Esophagus (tissue), 2 donors: ENCODE results near the gene CDH13. TPM values are rescaled to one million over a fixed set of nuclear protein-coding genes. Genes with fewer than 3 reads are reported as not detected.

Experiments
- H3K27ac ChIP-seq, 2 donors: one replicate each; pipeline ENCODE4 v1.5.1; 2013; ENCODE audit warnings: low read depth in 2 of 2, mild to moderate bottlenecking in 2 of 2, inconsistent platforms in 1 of 2, low read length in 1 of 2, moderate library complexity in 1 of 2
- H3K27me3 ChIP-seq, 2 donors: one replicate each; pipeline ENCODE4 v1.6.1; 2013; ENCODE audit warnings: low read length in 2 of 2, control low read depth in 1 of 2, mild to moderate bottlenecking in 1 of 2; ENCODE audit not compliant: insufficient read depth in 2 of 2, control insufficient read depth in 1 of 2
- H3K36me3 ChIP-seq, 2 donors: one replicate each; pipeline ENCODE4 v1.6.1; 2013; ENCODE audit warnings: low read length in 1 of 2; ENCODE audit not compliant: control insufficient read depth in 2 of 2, insufficient read depth in 2 of 2
- H3K4me1 ChIP-seq, 2 donors: one replicate each; pipeline ENCODE4 v1.6.1; 2013; ENCODE audit warnings: low read length in 1 of 2; ENCODE audit not compliant: control insufficient read depth in 2 of 2, insufficient read depth in 2 of 2
- H3K4me3 ChIP-seq, 2 donors: one replicate each; pipeline ENCODE4 v1.5.1; 2013; ENCODE audit warnings: low read length in 2 of 2, mild to moderate bottlenecking in 2 of 2, low read depth in 1 of 2, moderate library complexity in 1 of 2
- H3K9me3 ChIP-seq, 2 donors: one replicate each; pipeline ENCODE4 v1.6.1; 2013; ENCODE audit warnings: mild to moderate bottlenecking in 2 of 2, low read depth in 1 of 2, low read length in 1 of 2, moderate library complexity in 1 of 2; ENCODE audit not compliant: control insufficient read depth in 2 of 2, insufficient read depth in 1 of 2
- WGBS, 2 donors: extraction: QIAGEN DNeasy Blood & Tissue Kit; methylation state at CpG; one replicate each; pipeline ENCODE4 v1.1.7; 2013; 5-methylcytosine and 5-hydroxymethylcytosine counted together
- polyA plus RNA-seq, 2 donors: library from polyadenylated mRNA; stranded (reverse); fragments of 200-250 nt; gene quantifications; one replicate each; pipeline ENCODE4 v1.2.3, GENCODE V29; 2013
- donor health status: healthy with polysubstance abuse.
- donor health status: Bipolar disorder and iron deficiency.

CDH13 gene
- polyA plus RNA-seq, 2 donors = 1.3 to 4.3 TPM

DNA sequence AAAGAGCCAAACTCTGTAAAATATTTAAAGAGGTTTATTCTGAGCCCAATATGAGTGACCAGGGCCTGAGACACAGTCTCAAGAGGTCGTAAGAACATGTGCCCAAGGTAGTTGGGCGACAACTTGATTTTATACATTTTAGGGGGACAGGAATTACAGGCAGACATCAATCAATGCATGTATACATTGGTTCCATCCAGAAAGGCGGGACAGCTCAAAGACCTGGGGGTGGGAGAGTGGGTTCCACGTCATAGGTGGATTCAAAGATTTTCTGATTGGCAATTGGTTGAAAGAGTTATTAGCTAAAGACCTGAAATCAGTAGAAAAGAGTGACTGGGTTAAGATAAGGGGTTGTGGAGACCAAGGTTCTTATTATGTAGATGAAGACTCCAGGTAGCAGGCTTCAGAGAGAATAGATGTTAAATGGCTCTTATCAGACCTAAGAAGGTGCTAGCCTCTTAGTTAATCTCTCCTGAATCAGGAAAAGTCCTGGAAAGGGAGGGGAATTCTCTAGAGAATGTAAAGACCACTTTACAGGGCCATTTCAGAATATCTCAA is 1213.4 kb downstream of the CDH13 start:
- Histone ChIP-seq H3K9me3 (no peaks in the 10 kb centered on the region), H3K4me1 (no peaks in the 10 kb centered on the region), H3K27ac (no peak overlapping the region), H3K27me3 (no peaks in the 10 kb centered on the region), H3K4me3 (no peak overlapping the region), H3K36me3 (no peaks in the 10 kb centered on the region)
- WGBS, 2 donors = 72 to 82% methylated on average over 4 of the region's 4 CpGs

DNA sequence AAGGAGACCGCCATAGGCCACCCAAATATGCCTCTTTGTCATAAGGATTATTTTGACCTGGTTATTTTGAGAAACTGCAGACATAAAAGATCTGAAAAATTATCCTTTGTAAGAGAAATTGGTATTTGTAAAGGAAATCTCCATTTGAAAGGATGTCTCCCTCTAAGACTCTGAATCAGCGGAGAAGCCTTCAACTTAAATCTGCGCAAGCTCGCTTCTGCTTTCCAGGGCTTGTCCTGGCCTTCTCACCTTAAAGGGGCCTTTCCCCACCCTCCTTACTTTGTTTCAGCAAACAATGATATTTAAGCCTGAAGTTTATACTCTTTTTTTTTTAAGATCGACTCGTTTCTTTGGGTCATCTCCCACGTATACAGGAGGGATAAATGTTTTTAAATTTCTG is 1215.5 kb downstream of the CDH13 start:
- Histone ChIP-seq H3K9me3 (no peaks in the 10 kb centered on the region), H3K27ac (no peak overlapping the region), H3K27me3 (no peaks in the 10 kb centered on the region), H3K4me3 (no peak overlapping the region), H3K4me1 (no peaks in the 10 kb centered on the region), H3K36me3 (no peaks in the 10 kb centered on the region)
- WGBS, 2 donors = 73 to 74% methylated on average over 7 of the region's 7 CpGs

DNA sequence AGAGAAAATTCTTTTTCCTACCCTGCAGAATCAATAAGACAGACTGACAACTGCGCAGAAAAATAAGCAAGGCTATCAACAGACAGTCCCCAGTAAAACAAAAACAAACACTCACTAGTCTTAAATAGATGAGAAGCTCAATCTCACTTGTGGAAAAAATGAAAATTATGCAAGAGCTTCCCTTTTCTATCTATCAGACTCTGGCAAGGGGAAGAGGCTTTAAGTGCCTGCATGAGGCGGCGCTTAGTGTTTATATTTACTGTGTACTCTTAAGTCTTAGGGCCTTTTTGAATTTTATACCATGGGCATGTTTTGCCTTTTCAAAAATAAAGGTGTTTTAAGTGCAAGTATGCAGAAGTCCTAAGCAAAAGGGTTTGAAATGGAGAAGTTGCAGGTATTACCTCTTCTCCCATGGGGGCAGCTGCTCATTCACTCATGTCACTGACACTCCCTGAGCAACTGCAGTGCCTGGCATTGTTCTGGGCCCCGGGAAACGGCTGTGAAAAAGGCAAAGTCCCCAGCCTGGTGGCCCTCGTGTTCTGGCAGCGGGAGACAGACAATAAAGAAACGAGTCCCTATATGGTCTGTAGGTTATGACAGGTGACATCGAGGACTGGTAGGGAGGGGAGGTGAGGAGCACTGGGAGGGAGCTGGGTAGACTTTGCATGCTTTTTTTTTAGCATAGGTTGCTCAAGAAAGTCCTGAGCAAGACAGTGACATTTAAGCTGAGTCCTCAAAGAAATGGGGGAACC is 1216.2 kb downstream of the CDH13 start:
- Histone ChIP-seq H3K4me3 (no peak overlapping the region), H3K27ac (no peak overlapping the region), H3K27me3 (no peaks in the 10 kb centered on the region), H3K36me3 (no peaks in the 10 kb centered on the region), H3K9me3 (no peaks in the 10 kb centered on the region), H3K4me1 (no peaks in the 10 kb centered on the region)
- 53 to 60% methylated on average over 9 of the region's 9 CpGs for WGBS, 2 donors

DNA sequence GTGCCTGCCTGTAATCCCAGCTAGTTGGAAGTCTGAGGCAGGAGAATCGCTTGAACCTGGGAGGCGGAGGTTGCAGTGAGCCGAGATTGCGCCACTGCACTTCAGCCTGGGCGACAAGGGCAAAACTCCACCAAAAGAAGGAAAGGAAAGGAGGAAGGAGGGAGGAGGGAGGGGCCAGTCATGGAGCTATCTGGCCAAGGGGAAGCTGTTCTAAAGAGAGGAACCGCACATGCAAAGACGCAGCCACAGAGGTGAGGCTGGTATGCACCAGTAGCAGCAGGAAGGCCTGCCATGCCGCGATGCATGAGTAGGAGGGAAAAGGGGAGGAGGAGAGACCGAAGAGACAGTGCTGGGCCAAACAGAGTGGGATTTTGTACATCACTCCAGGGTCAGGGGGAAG is 1216.9 kb downstream of the CDH13 start:
- H3K4me3 ChIP-seq = no peak overlapping the region
- no peaks in the 10 kb centered on the region for H3K4me1 ChIP-seq
- no peaks in the 10 kb centered on the region for H3K27me3 ChIP-seq
- WGBS, 2 donors = 66 to 73% methylated on average over 10 of the region's 10 CpGs
- no peaks in the 10 kb centered on the region for H3K36me3 ChIP-seq
- no peak overlapping the region for H3K27ac ChIP-seq
- no peaks in the 10 kb centered on the region for H3K9me3 ChIP-seq

DNA sequence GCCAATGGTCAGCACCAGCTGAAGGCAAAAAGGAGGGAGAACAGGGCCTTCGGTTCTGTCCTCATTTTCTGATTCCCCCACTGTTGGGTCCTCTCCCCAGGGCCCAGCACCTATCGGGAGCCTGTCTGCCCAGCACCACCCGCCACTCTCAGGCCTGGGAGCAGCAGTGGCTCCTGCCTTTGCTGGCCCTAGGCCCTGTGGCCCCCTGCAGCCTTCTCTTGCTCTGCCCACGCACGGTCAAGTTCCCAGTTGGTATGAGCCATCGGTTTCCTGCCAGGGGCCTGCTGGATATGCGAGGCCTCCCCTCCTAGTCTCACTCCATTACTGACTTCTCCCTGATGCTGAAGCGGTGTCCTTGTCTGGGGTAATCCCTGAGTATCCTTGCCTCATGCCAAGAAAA is 1218.5 kb downstream of the CDH13 start:
- Histone ChIP-seq H3K4me3 (no peak overlapping the region), H3K9me3 (no peaks in the 10 kb centered on the region), H3K36me3 (no peaks in the 10 kb centered on the region), H3K27me3 (no peaks in the 10 kb centered on the region), H3K4me1 (no peaks in the 10 kb centered on the region), H3K27ac (no peak overlapping the region)
- WGBS, 2 donors = 96 to 99% methylated on average over 7 to 8 of the region's 8 CpGs

DNA sequence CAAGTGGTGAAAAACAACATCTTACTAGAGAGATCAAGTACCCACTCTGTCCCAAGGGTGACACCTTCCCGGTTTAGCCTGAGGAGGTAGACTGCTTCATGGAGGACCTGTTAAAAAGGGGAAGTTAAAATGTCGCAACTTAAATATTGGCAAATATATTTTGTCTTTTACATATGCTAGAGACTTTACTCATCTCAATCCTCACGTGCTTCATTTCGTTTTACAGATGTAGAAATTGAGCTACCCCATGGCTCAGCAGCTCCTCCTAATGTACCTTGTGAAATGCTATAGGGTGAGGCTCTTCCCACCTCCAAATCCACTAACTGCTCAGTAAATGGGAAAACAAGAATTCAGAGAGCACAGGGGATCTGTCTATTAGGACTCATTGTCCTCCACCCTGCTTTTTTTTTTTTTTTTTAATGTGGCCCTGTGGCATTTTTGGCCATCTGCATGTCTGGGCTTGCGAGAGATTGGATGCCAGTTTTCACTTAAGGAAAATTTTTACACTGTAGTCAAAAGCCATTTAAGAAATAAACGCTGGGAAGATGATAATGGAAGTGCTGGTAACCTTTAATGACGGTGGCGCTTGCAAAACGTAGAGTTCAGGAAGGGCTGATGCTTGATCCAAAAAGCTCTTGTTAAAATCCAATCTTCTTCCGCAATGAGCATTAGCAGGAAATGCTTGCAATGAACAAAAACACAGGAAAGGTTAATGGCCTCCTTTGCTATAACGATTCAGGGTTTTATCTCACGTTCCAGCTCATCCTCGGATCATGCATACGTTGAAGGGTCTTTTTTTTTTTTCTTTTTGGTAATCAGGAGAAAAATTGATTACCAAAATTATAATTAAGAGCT is 1220.8 kb downstream of the CDH13 start:
- WGBS, 2 donors = 72 to 75% methylated on average over 14 of the region's 14 CpGs
- no peaks in the 10 kb centered on the region for H3K36me3 ChIP-seq
- peaks cover 0 to 2% of the 10 kb centered on the region in 2 donors for H3K9me3 ChIP-seq
- no peak overlapping the region for H3K4me3 ChIP-seq
- H3K4me1 ChIP-seq = no peaks in the 10 kb centered on the region
- H3K27ac ChIP-seq = no peak overlapping the region
- H3K27me3 ChIP-seq = no peaks in the 10 kb centered on the region

DNA sequence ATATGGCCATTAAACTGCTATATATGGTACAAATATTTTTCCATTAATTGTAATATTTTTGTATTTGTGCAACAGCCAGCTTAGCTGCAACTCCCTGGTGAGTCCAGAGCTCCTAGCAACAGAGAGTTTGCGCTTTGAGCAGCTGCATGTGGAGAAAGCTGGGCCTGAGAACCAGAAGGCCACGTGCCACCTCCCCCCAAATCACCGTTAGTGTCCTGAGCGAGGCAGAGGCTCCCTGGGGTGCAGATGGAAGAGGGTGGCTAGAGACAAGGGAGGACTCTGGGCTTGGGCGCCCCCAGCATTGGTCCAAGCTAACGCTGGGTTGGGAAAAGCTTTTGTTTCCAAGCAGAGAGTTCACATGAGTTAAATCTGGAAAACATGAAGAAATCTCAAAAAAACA is 1222.7 kb downstream of the CDH13 start:
- Histone ChIP-seq H3K36me3 (no peaks in the 10 kb centered on the region), H3K9me3 (peaks cover 0 to 2% of the 10 kb centered on the region in 2 donors), H3K27ac (no peak overlapping the region), H3K27me3 (no peaks in the 10 kb centered on the region), H3K4me1 (no peaks in the 10 kb centered on the region), H3K4me3 (no peak overlapping the region)
- WGBS, 2 donors = 83 to 85% methylated on average over 6 of the region's 6 CpGs
